ENCODE results near the gene CHRNA3.

GRCh38 chr15:78599189-78599588 is 21.6 kb downstream of the CHRNA3 start:
- TF ChIP-seq GATA3 (IDR thresholded peaks at IDR 0.05; ENCODE audit: borderline replicate concordance) = no peak
- TF ChIP-seq CTCF (IDR thresholded peaks at IDR 0.05) = no peak
- no peak for TF ChIP-seq JUNB (IDR thresholded peaks at IDR 0.05)
- TF ChIP-seq HOXB13 (CRISPR knock-in tag; IDR thresholded peaks at IDR 0.05; ENCODE audit: low read depth) = no peak
- no peak for TF ChIP-seq REST (IDR thresholded peaks at IDR 0.05)
- no peak for TF ChIP-seq CEBPB (IDR thresholded peaks at IDR 0.05)
